GOT3 (cell line): ENCODE measurements around the gene CMPK2.

Experiments
- DNase-seq: peaks from one replicate; lab custom pipeline; 2025; ENCODE audit warnings: mixed read lengths; lab: John Stamatoyannopoulos, UW

The CMPK2 gene

DNA sequence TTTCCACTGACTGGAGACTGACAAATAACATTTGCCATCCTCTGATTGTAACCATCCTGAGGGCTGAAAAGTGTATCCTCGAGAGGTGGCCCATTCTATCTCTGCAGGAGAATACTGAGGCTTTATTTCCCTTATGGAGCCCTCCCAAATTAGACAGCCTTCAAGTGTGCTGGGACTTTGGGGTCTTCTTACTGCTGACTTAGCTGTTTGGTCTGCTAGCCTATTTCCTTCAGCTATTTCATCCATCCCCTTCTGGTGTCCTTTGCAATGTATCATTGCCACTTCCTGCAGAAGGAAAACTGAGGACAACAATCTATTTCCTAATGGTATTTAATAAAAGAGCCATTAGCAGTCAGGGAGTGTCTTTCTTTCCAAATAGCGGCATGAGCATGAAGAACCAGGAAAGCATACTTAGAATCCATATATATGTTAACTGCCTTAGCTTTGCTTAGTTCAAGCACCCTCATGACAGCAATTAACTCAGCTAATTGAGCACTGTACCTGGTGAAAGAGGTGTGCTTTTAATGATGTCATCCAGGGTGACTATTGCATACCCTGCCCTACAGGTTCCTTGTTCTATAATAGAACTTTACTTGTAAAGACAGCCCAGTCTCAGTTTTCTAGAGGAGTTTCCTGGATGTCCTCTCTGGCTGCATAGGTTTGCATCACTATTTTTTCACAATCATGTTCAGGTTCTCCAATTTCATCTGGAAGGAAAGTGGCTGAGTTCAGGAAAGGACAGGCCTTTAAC, 24.0 kb downstream of the CMPK2 start:
- DNase-seq, result no peak

DNA sequence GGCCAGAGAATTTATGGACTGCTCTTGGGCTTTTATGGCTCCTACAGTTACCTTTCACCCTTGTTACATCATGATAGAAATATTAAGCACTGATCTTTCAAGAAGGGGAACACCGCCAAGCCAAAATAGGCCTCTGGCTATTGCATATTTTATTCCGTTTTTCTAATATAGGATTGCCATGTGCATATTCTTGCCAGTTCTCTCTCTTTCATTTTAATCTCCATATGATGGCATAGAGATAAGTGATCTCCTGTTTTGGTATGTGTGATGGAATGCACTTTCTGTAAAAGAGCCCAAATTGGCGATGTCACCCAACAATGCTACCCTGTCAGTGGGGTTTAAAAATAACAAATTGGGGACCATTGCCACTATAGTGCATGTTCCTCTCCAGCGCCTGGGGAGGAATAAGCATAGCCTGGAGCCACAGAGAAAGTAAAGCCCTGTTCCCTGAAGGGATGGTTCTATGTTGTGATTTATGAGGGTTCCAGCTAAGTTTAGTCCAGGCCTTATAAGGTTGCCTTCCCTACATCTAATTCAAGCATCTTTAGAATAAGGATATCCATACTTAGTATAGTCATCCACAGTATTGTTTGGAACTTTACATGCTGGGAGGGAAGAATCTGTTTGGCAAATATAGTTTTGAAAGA, 26.9 kb downstream of the CMPK2 start:
- DNase-seq, result no peak

DNA sequence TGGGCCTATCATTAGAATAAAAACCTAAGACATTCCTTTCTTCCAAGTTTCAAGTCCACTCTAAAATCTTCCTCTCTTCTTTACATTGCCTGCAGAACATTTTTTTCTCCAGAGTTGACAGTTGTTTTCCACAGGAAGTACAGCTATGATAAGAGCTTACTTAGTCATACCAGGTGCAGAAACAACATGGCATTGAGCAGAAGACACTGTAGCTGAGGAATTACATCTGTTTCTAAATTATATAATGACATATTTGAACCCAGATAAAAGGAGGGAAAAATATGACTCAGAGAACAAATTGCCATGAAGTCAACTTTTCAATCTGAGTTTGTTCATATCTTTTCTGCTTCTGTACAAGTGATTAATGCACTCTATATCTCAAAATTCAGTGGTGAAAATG, 30.2 kb downstream of the CMPK2 start:
- no peak for DNase-seq

DNA sequence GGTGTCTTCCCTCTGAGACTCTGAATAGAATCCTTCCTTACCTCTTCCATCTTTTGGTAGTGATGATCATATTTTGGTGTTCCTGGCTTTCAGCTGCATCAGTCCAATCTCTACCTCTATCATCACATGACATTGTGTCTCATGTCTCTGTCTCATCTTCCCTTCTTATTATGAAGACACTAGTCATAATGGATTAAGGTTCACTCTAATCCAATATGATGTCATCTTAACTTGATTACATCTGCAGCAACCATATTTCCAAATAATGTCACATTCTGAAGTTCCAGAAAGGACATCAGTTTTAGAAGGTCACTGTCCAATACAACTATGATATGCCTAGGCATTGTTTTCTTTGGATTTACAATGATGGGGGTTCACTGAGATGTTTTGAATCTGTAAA, 31.5 kb downstream of the CMPK2 start:
- DNase-seq, result no peak

DNA sequence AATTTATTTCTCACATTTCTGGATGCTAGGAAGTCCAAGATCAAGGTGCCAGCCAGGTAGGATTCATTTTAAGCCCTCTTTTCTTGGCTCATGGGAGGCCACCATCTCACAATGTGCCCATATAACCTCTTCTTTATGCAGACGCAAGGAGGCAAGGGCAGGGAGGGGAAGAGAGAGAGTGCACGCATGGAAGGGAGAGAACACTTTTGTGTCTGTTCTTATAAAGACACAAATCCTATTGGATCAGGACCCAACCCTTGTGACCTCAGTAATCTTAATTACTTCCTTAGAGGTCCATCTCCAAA, 32.5 kb downstream of the CMPK2 start:
- DNase-seq, result no peak

DNA sequence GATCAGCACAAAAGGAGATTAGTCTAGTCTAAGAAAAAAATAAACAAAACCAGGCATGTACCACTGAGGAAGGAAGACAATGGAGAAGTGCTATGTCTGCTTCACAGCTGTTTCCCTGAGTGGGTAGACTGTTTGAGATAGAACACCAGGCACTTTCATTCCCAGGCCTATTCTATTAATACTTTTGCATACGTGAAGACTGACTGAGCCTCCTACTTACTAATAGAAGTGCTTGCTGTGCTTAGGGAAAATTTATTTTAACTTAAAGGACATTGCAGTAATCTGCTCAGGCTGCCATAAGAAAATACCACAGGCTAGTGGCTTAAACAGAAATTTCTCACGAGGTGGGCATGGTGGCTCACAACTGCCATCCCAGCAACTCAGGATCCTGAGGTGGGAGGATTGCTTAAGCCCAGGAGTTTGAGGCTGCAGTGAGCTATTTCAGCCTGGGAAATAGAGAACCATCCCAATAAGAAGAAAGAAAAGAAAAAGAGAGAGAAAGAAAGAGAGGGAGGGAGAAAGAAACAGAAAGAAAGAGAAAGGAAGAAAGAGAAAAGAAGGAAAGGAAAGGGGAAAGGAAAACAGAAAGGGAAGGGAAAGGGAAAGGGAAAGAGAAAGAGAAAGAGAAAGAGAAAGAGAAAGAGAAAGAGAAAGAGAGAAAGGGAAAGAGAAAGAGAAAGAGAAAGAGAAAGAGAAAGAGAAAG, 33.0 kb downstream of the CMPK2 start:
- DNase-seq, result no peak

DNA sequence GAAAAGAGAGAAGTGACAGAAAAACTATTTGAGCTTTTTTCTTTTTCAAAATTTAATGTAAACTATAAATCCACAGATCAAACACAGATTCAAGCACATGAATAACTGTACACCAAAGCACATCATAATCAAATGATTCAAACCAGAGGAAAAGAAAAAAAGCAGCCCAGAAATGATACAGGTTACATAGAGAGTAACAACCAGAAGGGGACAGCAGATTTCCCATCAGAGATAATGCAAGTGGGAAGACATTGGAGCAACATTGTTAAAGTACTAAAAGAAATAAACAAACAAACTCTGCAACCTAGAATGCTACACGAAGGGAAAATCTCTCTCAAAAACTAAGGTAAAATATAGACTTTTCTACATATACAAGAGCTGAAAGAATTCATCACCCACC, 34.5 kb downstream of the CMPK2 start:
- DNase-seq, result no peak

DNA sequence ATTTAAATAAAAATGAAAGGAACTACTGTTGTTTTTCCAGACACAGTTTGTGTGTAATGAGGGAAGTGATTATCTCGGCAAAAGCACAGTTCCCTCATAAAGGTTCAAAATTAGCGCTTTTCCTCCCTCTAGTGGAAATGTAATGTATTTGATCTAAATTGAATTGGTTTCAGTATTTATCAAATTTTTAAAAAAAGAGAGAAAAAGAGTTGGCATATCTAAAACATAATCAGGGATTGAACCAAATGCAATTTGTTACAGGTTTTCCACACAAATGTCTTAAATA, 37.5 kb downstream of the CMPK2 start:
- no peak for DNase-seq

DNA sequence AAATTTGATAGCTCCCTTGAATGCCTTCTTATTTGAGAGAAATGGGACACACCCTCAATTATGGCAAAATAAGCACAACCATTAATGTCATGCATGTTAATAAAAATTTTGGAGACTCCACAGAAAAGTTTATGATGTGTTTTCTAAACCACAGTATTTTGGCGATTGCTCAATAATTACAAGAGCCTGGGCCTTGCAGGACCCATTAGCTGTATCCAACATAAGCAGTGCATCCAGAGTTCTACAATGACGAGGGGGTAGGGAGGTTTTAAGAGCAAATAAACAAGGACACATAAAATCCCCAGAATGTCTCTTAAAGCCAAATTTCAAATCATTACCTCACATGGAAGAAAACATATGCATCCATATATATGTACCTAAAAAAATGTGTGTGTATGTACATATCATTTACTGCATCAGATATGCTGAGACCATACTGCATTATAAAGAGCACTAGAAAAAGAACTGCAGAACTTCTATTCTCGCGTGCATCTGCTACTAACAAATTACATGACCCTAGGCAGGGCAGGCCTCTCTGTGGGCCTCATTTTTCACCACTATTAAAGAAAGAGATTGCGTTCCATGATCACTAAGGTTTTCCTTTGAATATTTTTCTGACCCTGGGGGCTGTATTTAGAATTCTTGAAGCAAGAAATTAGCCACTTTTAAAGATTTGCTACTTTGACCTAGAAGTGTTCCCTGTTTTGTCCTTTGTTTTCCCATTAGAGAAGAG, 38.0 kb downstream of the CMPK2 start:
- no peak for DNase-seq

DNA sequence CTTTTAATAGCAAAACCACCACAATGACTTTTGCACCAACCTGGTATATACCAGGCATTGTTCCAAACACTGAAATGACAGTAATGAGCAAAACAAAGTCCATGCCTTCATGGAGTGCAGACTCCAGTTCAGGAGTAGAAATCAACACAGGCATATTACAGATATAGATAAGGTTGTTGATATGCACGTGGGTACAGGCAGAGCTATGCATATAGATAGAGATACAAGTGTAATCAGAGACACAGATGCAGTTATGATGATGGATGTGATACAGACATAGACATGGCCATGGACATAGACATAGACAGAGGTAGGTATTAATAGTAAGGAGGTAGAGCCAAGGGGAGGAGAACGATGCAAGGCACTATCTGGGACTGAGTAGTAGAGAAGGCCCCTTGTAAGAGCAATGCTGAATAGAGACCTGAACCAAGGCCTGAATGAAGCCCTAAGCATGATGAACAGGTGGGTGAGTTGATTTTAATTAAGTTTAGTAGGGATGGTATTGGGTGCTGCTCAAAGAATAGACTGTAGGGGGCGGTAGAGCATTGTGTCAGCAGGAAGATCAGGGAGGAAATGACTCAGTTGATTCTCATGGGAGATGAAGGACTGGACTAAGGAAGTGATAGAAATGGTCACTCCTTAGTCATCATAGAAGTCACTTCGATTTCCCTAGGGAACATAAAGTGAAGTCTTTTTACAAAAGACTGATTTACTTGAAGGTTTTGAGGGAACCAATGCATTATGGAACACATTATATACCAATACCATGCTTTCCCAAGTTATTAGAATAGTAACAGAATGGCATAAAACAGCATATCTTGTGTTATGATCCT, 39.4 kb downstream of the CMPK2 start:
- no peak for DNase-seq

DNA sequence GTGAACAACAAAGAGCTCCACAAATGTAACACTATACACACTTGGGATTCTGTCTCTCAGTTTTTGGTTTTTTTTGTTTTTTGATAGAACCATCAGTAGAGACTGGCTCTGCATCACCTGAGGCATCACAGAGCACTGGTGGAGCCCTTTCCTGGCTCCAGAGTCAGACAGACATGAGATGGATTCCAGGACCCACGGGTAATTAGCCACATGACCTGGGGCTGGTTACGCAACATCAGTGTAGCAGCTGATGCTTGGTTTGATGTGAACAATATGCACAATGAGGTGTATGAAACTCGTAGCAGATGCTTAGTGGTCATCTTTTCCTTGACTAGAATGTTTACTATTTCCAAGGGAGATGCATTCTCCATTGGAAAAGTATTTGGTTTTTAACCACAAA, 40.7 kb downstream of the CMPK2 start:
- no peak for DNase-seq

DNA sequence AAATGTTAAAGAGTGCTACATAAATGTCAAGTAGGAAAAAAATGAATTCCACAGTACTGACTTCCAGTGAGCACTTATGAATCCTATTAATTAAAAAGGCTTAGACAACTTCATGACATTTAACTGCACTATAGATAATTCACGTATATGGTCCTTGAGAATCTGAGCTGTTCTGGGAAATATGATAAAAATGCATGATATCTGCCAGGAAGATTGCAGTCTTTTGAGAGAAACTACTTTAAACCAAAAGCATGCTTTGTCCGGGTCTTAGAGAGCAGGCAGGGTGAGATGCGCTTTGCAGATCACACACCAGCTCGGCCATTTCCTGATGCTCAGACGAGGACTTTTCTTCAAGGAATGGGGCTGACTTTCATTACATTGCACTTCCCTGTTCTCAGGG, 42.6 kb downstream of the CMPK2 start:
- no peak for DNase-seq

DNA sequence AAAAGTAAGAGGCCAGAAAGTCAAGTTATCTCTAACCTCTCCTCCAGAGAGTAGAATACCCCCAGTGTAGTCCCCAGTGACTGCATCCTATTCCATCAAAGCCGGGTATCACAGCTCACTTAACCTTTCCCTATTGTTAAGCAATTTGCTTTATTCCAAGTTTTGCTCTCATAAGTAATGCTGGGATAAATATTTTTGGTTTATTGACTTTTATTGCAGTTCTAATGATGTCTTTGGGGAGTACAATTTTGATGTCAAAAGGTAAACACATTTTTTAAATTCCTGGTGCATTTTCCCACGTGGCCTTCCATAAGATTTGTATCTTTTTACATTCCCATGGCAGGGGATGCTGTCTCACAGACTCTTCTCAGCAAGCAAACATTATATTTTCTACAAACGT, 43.3 kb downstream of the CMPK2 start:
- no peak for DNase-seq

DNA sequence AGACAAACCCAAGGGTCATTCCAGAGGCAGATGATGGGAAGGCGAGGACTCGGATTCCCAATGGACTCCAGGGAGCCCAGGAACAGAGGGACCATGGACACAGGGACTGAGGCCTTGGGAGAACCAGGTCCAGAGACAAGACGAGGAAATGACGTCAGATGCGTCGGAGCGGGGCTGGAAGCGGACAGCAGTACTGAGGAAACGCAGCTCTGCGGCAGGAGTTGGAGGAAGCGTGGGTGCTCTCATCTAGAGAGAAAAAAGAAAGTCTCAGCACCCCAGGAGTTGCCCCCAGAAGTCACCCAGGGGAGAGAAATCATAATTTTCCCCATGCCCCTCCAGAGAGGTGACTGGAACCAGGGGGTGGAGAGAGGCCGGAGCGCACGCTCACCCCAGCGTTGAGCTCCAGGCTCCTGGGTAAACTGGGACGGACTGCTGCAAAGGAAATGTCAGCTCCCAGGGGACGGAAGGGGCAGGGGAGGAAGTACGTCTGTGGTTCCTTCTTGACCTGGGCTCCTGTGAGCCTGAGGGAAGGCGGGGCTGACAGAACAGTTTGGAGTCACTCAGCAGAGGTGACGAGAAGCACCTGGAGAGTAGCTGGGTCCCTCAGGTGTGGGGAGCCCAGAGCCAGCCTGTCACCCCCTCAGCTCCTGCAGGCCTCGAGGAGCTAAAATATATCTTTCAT, 44.7 kb downstream of the CMPK2 start:
- no peak for DNase-seq

DNA sequence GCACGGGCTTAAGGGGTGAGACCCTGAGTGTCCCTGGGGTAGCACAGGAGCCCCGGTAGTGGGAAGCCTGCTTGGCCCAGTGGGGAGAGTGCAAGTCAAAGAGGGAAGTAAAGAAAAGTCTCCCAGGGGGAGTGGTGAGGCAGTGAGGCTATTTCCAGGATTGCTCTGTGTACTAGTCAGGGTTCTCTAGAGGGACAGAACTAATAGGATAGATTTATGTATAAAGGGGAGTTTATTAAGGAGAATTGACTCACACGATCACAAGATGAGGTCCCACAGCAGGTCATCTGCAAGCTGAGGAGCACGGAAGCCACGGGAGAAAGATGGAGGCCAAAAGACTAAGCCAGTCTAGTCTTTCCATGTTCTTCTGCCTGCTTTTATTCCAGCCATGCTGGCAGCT, 45.5 kb downstream of the CMPK2 start:
- no peak for DNase-seq

DNA sequence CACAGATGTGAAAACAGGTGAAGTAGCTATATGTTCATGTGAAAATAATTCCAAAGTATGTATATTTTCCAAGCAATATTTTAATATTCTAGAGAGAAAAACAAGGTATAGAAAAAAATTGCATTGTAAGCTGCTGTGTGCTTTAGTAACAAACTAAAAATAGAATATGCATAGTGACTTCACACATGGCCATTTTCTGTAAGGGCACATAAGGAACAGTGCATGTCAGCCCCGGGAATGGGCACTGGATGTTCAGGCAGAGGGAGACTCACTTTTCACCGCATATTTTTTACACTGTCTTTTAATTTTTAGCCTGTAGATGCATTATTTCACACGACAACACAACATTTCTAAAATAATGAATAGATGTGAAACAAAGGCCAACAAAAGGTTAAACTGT, 46.0 kb downstream of the CMPK2 start:
- no peak for DNase-seq

DNA sequence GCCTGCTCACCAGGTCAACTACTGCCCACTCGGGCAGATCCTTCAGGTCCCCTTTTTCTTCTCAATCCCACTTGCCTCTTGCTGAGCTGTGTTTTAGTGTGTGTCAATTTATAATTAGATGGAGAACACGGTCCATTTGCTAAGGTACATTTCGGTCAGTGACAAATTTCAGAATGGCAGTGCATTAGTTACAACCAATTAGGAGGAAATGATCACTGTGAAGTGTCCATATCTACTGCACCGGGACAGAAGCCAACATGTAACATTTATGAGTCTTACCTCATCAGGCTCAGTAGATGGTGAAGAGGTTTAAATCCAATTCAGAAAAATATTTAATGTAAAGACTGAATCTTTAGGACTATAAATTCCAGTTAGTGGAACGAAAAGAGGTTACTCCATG, 47.7 kb downstream of the CMPK2 start:
- DNase-seq, result no peak

DNA sequence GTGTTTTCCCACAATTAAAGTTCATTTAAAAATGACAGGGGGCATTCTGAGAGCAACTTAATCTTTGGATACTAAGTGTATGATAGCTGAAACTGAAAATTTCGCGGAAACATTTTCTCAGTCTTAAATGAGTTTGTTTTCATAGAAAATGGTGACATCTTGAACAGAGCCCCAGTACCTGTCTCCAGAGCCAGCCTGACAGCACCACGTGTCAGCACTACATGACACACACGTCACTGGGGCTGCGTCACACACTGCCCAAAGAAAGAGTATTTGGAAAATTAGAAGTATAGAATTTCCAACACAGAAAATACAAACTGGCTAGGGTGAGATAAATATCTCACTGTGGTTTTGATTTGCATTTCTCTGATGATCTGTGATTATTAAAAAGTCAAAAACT, 50.8 kb downstream of the CMPK2 start:
- no peak for DNase-seq

DNA sequence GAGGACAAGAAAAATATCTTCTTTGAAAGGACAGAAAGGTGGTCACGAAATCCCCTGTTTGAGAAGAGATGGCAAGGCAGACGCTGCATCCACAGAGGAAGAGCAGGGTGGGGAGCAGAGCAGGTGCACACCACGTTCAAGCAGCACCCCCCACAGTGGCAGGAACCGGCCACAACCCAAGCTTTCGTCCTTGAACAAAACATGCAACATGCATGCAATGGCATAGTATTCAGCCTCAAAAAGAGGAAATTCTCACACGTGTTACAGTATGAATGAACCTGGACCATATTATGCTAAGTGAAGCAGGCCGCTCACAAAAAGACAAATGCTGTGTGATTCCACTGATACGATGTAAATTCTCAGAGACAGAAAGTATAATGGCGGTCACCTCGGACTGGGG, 51.4 kb downstream of the CMPK2 start:
- DNase-seq, result no peak

DNA sequence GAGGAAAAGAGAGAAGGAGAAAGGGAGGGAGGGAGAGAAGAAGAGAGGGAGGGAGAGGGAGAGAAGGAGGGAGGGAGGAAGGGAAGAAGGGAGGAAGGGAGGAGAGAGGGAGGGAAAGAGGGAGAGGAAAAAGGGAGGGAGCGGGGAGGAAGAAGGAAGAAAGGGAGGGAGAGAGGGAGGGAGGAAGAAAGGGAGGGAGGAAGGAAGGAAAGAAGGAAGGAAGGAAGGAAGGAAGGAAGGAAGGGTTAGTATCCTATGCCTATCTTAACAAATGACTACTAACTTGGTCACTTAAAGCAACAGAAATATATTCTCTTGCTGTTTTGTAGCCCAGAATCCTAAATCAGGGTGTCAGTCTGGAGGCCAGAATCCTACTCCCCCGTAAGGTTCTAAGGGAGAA, 52.1 kb downstream of the CMPK2 start:
- no peak for DNase-seq

DNA sequence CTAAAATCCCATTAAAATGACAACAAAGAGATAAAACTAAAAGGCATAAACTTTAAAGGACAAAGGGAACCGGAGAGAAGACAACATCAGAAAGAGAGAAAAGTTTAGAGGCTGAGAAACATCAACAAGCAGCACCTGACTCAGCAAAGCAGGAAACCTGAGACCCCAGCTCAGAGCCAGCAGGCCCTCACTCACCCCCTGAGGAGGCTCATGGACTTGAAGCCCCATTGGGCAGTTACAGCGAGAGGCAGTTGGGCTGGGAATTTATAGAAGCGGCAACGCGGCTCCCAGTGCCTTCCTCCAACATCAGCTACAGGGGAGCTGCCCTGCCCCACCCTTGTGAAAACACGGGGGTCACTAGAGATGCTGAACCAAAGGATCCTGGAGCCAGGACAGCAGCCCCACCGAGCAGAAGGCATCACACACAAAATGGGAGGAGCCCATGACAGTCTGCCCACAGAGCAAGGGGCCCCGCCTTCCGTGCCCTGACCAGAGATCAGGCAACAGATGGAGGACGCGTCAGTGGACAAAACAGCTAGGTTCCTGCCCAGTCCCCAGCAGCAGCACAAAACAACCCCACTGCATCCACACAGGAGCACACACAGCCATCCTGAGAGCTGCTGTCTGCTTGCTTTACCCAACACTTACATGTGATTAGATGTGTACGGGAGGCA, 52.7 kb downstream of the CMPK2 start:
- DNase-seq, result no peak
